Inflammatory macrophage (primary cell): Measurements from ENCODE around the gene SLC35F6.
"Not testable (repeated sequence)": the region's sequence is repeated elsewhere in the genome, so short reads cannot be mapped to it uniquely, and the experiment has no call there.

Experiments used
- DNase-seq, 2 donors: peaks; one replicate each; pipeline ENCODE4 v3.0.0-alpha.2; 2020 to 2022

Gene SLC35F6

DNA sequence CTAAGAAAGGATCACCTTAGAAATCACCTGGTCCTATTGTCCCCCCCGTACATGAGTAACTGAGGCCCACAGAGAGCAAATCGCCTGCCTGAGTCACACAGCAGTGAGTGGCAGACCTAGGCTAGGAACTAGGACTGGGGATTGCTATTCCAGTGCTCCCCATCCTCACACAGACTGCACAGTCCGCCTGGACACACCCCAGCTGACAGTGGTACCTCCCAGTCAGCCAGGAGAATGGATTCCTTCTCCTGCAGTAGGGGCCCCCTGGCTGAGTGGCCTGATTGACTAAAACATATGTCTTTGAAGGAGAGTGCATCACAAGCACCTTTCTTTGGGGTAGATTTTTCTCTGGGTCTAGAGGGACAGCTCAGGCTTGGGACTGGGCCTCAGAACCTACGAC lies 32.4 kb upstream of the SLC35F6 start:
- DNase-seq, result no peak

- no peak for DNase-seq
Measured at GRCh38 chr2:26732446-26732845, 31.6 kb upstream of the SLC35F6 start.

- DNase-seq, result no peak
Measured at GRCh38 chr2:26733413-26733812, 30.7 kb upstream of the SLC35F6 start.

DNA sequence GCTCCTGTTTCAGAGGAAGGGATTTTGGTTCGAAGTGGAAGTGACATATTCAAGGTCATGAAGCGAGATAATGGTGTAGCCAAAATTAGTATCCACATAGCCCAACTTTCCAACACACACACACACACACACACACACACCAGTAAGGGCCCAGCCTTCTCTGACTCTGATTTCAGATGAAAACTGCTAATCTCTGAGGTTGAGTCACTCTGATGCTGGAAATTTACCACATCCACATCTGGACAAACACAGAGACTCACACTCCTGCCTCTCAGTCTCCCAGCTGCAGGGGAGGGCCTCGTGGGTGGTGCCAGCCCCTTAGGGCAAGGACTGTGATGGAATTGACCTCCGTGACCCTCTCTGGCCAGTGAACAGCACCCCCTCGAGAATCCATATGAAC lies 29.0 kb upstream of the SLC35F6 start:
- no peak for DNase-seq

GRCh38 chr2:26735883-26736588 lies 28.0 kb upstream of the SLC35F6 start:
- DNase-seq, result no peak

DNA sequence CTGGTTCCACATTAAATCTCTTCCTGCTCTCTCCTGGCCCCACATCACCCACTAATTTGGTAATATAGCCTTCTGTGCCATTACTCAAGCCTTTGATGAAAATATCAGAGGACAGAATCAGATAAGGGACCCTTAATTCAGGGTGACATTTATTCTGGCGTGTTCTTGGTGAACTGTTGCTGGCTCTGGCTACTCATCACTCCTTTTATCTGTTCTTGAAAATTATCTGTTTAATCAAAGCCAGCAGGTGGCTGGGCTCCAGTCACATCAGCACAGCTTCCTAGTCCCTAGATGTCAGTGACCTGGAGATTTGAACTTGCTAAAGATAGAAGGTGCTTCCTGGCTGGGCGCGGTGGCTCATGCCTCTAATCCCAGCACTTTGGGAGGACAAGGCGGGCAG lies 26.9 kb upstream of the SLC35F6 start:
- no peak for DNase-seq

DNA sequence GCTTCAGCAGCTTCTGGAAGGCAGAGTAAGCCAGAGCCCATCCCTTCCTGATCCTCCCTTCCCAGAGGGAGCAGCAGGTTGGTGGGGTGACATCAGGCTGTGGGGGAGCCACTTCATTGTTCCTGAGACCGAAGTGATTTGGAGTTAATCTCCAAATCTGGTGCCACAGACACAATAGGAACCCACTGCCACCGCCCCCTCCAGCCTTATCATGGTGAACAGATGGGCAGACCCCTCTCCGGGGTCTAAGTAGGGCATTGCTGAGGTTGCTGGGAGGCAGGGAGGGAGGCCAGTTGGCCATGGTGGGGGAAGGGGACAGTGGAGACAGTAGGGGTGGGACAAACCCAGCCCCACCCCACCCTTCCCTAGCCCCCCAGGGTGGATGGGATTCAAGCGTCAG lies 25.6 kb upstream of the SLC35F6 start:
- no peak for DNase-seq

DNA sequence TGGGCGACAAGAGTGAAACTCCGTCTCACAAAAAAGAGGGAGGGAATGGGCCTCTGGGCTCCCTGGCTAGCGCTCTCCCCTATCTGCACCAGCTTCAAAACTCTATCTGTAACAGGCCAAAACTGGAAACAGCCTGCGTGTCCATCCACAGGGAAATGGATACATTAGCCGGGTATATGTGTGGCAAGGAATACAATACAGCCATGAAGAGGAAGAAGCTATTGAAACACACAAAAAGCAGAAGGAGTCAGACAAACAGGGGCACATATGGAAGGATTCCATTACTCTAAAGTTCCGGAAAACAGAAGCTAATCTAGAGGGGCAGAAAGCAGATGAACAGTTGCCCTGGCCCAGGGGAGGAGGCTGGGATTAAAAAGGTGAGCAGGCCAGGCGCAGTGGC lies 24.6 kb upstream of the SLC35F6 start:
- DNase-seq, result no peak

GRCh38 chr2:26740346-26740745 lies 23.7 kb upstream of the SLC35F6 start:
- no peak for DNase-seq

GRCh38 chr2:26740890-26741302 lies 23.2 kb upstream of the SLC35F6 start:
- DNase-seq, result peak in 1 of 2 donors; percentile 6

GRCh38 chr2:26742048-26742770 lies 21.9 kb upstream of the SLC35F6 start:
- no peak for DNase-seq

- DNase-seq, result no peak
Measured at GRCh38 chr2:26743852-26744251, 20.2 kb upstream of the SLC35F6 start.

DNA sequence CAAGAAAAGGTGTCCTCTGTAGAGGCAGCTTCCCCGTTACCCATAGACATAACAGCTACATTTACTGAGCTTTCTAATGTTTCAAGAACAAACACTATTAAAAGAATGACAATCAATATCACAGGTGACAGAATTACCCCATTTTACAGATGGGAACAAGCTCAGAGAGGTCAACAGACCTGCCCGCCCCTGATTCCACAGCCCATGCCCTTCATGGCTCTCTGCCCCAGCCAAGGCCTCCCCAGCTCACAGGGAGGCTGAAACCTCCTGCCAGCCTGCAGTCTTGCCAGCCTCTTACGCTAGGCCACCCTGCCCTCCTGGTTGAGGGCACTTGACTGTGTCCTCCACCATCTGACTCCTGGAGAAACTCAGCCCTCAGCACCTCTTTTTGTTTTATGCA lies 19.1 kb upstream of the SLC35F6 start:
- no peak for DNase-seq

GRCh38 chr2:26745609-26746327 lies 18.3 kb upstream of the SLC35F6 start:
- DNase-seq, result peak; percentile 70 to 83

DNA sequence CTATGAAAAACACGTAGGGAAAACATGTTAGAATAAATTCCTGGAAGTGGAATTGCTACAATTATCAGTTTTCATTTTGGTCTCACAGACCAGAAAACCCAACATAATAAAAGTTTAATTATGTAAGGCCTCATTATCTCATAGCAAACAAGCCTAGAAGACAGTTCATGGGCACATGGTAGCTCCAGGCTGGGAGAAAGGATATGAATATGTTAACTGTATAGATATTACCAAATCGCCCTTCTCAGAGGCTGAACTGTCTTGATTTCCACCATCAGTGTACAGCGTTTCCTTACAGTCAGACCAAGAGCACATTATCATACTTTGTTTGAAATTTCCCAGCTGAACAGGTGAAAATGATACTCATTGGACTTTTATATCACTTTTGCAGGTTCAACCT lies 17.1 kb upstream of the SLC35F6 start:
- DNase-seq, result no peak

- not testable (repeated sequence) for DNase-seq
Measured at GRCh38 chr2:26749787-26750420, 14.2 kb upstream of the SLC35F6 start.

DNA sequence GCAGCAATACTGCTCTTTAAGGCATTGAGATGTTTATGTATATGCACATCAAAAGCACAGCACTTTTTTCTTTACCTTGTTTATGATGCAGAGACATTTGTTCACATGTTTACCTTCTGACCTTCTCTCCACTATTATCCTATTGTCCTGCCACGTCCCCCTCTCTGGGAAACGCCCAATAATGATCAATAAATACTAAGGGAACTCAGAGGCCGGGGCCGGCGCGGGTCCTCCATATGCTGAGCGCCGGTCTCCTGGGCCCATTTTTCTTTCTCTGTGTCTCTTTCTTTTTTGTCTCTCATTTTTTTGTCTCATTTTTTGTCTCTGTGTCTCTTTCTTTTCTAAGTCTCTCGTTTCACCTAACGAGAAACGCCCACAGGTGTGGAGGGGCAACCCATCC lies 13.6 kb upstream of the SLC35F6 start:
- DNase-seq, result not testable (repeated sequence)

- DNase-seq, result no peak
Measured at GRCh38 chr2:26752656-26753055, 11.4 kb upstream of the SLC35F6 start.

DNA sequence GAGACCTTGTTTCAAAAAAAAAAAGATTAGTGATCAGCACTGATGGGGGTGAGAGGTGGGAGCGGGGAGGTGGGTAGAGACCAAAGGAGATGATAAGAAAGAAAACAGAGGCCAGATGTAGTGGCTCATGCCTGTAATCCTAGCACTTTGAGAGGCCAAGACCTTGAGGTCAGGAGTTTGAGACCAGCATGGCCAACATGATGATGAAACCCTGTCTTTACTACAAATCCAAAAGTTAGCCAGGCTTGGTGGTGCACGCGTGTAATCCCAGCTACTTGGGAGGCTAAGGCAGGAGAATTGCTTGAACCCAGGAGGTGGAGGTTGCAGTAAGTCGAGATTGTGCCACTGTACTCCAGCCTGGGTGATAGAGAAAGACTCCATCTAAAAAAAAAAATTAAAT lies 9.5 kb upstream of the SLC35F6 start:
- no peak for DNase-seq

- DNase-seq, result no peak
Measured at GRCh38 chr2:26754972-26755670, 9.0 kb upstream of the SLC35F6 start.

- DNase-seq, result peak; percentile 26 to 43
Measured at GRCh38 chr2:26756337-26756736, 7.7 kb upstream of the SLC35F6 start.
